ENCODE results near the gene UBN2.
"Not testable (repeated sequence)": the region's sequence is repeated elsewhere in the genome, so short reads cannot be mapped to it uniquely, and the experiment has no call there.

The UBN2 gene

GRCh38 chr7:139230774-139231512 is at the start of gene UBN2:
Gene UBN2, plus strand, starts transcription at chr7:139231237. Its CDS starts 248 bp downstream, at chr7:139231485.
- DNase-seq (ENCODE audit: low spot score): peak; percentile 100

DNA sequence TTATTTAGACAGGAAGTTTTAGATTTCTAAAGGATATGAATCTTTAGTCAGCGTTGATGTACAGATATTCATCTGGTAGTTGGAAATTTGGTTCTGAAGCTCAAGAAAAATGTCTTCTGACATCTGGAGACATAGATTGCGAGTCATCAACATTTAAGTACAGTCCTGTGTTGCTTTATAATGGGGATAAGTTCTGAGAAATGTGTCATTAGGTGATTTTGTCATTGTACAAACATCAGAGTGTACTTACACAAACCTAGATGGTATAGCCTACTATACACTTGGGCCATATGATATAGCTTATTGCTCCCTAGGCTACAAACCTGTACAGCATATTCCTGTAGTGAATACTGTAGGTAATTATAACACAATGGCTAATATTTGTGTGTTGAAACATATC is 49.6 kb upstream of the UBN2 start:
- DNase-seq (ENCODE audit: low spot score): no peak

DNA sequence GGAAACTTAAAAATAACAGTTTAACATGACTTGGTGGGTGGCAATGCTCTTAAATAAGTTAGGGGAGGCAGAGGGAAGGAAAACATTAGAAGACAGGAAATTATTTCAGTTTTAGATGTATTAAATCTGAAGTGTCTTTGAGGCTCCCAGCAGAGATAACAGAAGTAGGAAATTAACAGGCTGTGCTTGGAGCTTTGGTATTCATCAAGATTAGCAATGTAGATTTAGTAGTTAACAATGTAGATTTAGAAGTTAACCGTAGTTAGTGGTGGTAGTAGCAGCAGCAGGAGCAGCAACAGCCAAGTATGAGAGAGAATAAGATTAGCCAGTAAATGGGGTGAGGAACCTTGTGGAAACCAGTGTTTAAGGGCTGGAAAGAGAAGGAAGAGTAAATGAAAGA is 48.7 kb upstream of the UBN2 start:
- DNase-seq (ENCODE audit: low spot score): no peak

- no peak for DNase-seq (ENCODE audit: low spot score)
These were observed 47.8 kb upstream of the UBN2 start for GRCh38 chr7:139183251-139183650.

DNA sequence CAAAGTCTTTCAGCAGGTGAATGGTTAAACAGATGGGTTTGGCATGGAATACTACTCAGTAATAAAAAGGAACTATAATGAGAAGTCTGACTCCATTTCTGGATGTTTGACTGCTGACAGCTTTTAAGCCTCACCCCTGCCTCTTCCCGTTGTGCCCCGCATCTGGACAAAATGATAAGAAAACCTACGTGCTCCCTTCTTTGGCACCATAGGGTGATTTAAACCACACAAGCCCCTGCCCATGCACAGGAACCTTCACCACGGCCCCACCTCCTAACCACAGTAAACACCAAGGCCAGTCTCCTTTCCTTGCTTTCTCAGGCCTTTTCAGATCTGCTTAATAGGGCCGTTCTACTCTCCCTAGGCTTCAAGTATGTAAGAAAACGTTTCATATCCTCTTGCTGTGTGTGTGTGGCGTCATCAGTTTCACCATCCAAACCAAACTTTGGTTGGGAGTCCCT is 47.1 kb upstream of the UBN2 start:
- DNase-seq (ENCODE audit: low spot score): no peak

DNA sequence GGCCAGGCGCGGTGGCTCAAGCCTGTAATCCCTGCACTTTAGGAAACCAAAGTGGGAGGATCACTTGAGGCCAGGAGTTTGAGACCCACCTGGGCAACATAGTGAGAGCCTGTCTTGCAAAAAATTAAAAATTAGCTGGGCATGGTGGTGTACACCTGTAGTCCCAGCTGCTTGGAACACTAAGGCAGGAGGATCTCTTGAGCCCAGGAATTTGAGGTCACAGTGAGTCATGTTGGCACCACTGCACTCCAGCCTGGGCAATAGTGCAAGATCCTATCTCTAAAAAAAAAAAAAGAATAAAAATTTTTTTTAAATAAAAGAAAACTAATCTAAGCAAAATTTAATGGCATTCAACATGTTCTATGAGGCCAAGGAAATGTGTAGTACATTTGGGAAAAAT is 44.9 kb upstream of the UBN2 start:
- DNase-seq (ENCODE audit: low spot score): no peak

DNA sequence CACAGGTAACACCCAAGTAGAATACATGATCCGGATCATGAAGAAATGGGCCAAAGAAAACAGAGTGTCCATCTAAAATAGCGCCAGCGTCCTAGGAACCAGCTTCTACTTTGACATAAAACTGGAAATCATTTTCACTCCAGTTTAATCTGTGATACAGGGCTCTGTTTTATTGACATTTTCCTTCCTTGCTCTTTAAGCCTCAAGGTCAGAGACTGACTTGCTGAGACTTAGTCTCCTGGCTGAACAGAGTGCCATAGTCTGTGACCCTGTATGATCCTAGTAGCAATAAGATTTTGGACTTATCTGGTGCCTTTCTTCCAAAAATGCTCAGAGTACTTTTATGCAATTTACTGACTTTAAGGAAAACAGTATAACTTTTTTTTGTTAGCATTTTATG is 41.7 kb upstream of the UBN2 start:
- DNase-seq (ENCODE audit: low spot score): no peak

- DNase-seq (ENCODE audit: low spot score): no peak
These were observed 38.9 kb upstream of the UBN2 start for GRCh38 chr7:139192014-139192706.

DNA sequence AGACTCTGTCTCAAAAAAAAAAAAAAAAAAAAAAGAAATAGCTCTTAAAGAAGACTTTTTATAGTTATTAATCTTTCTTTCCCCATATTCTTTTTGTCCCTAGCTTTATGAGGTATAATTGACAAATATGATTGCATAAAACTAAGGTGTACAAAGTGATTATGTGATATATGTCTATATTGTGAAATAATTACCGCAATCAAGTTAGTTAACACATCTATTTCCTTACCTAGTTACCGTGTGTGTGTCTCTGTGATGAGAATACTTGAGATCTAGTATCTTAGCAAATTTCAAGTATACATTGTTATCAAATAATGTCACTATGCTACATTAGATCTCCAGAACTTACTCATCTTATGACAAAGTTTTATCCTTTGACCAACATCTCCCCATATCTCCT is 30.7 kb upstream of the UBN2 start:
- no peak for DNase-seq (ENCODE audit: low spot score)

DNA sequence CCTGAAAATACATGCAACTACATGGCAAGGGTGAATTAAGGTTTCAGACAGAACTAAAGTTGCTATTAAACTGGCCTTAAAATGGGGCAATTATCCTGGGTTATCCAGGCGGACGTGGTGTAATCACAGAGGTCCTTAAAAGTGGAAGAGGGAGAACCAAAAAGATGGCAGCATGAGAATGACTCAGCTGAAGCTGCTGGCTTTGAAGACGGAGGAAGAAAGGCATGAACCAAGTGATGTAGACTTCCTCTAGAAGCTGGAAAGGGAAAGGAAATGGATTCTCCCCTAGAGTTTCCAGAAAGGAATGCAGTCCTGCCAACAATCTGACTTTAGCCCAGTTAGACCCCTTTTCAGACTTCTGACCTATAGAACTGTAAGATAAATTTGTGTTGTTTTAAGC is 27.0 kb upstream of the UBN2 start:
- no peak for DNase-seq (ENCODE audit: low spot score)

DNA sequence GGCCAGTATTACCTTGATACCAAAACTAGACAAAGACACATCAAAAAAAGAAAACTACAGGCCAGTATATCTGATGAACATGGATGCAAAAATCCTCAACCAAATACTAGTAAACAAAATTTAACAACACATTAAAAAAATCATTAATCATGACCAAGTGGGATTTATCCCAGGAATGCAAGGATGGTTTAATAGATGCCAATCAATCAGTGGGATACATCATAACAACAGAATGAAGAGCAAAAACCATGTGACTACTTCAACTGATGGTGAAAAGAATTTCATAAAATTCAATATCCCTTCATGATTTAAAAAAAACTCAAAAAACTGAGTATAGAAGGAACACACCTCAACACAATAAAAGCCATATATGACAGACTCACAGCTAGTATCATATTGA is 25.2 kb upstream of the UBN2 start:
- no peak for DNase-seq (ENCODE audit: low spot score)

DNA sequence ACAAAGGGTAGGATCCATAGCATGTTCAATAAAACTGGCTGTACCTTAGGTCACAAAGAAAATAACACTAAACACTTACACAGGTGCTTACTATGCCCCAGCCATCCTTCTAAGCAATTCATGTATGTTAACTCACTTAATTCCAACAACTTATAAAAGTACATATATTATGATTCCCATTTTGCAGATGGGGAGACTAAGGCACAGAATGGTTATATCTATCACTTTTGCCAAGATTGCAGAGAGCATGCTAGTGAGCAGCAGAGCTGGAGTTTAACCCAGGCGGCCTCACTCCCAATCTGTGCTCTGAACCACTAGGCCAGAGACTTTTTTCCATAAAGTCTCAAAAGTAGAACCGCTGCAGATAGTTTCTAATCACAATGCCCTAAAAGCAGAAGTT is 18.9 kb upstream of the UBN2 start:
- DNase-seq (ENCODE audit: low spot score): no peak

DNA sequence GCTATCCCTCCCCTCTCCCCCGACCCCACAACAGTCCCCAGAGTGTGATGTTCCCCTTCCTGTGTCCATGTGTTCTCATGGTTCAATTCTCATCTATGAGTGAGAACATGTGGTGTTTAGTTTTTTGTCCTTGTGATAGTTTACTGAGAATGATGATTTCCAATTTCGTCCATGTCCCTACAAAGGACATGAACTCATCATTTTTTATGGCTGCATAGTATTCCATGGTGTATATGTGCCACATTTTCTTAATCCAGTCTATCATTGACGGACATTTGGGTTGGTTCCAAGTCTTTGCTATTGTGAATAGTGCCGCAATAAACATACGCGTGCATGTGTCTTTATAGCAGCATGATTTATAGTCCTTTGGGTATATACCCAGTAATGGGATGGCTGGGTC is 17.5 kb upstream of the UBN2 start:
- not testable (repeated sequence) for DNase-seq (ENCODE audit: low spot score)

DNA sequence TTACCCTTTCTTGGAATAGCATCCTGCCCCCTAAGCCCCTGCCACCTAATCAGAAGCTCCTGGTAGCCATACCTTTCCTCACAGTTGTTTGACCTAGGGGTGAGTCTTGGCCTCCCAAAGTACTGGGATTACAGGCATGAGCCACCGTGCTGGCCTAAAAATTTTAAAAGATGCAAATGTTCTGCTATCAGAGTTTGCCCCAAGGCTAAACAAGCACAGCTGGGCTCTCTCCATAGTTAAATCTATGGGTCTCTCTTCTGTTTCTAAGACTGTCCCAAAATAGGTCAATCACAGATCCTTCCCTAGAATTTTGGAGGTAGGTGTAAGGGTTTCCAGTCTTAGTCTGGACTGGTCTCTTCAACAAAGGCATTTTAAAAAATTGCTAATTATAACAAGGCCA is 12.9 kb upstream of the UBN2 start:
- no peak for DNase-seq (ENCODE audit: low spot score)

DNA sequence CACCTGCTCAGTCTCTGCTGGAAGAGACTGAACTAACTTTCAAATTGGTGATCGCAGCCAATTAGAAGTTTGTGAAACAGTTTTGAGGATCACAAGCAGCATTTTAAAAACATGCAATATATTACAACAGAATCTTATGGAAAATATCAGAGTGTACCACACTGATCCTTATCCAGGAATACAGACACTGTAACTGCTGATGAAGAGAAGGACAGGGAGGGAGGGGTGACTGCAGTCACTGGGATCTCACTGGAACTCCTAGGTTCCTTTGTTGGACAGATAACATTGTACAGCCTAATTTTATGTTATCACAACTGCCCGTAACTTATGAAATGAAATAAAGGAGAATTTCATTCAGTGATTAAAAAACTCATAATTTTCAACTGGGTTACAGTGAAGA is 6.8 kb upstream of the UBN2 start:
- no peak for DNase-seq (ENCODE audit: low spot score)

DNA sequence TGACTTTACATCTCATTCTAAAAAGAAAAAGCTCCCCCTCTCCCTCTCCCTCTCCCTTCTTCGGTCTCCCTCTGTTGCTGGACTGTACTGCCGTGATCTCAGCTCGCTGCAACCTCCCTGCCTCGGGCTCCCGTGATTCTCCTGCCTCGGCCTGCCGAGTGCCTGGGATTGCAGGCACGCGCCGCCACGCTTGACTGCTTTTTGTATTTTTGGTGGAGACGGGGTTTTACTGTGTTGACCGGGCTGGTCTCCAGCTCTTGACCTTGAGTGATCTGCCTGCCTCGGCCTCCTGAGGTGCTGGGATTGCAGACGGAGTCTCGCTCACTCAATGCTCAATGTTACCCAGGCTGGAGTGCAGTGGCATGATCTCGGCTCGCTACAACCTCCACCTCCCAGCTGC is 6.2 kb upstream of the UBN2 start:
- not testable (repeated sequence) for DNase-seq (ENCODE audit: low spot score)

DNA sequence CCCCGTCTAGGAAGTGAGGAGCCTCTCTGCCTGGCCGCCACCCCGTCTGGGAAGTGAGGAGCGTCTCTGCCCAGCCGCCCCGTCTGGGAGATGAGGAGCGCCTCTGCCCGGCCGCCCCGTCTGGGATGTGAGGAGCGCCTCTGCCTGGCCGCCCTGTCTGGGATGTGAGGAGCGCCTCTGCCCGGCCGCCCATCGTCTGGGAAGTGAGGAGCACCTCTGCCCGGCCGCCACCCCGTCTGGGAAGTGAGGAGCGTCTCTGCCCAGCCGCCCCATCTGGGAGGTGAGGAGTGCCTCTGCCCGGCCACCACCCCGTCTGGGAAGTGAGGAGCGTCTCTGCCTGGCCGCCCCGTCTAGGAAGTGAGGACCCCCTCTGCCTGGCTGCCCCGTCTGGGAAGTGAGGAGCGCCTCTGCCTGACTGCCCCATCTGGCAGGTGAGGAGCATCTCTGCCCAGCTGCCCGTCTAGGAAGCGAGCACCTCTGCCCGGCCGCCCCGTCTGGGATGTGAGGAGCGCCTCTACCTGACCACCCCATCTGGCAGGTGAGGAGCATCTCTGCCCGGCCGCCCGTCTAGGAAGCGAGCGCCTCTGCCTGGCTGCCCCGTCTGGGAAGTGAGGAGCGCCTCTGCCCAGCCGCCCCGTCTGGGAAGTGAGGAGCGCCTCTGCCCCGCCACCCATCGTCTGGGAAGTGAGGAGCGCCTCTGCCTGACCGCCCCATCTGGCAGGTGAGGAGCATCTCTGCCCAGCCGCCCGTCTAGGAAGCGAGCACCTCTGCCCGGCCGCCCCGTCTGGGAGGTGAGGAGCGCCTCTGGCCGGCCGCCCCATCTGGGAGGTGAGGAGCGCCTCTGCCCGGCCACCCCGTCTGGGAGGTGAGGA is 5.5 kb upstream of the UBN2 start:
- not testable (repeated sequence) for DNase-seq (ENCODE audit: low spot score)

- not testable (repeated sequence) for DNase-seq (ENCODE audit: low spot score)
These were observed 4.9 kb upstream of the UBN2 start for GRCh38 chr7:139226158-139226515.

GRCh38 chr7:139226988-139227488 is 4.0 kb upstream of the UBN2 start:
- DNase-seq (ENCODE audit: low spot score): not testable (repeated sequence)

DNA sequence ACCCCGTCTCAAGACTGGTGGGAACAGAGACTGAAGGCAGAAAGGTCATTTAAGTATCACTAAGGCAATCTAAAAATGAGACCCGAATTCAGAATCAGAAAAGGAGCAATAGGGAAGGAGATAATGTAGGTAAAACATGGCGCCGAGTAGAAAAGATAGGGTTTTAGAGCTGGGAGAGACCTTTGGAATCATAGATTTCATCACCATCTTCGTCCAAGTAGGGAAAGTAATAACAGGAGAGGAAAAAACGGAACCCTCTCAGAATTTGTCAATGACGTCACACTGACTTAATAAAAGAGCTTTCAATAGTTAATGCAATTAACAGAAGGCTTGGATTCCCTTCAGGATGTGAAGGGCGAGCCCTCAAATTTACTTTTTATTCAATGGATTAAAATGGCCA is 1.0 kb upstream of the UBN2 start:
- no peak for DNase-seq (ENCODE audit: low spot score)

DNA sequence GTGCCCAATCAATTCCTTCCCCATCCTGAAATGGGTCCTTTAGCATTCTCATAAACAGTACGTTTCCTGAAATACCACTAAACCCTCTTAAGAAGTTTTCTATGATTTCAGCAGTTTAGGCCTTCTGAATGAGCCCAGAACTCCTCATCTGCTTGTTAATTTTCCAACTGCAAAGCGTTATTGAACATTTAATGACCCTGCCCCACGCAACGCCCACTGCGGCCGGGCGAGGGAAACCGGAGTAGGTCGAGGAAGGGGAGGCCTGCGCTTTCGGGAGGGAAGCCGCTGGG is 608 bp upstream of the UBN2 start:
- DNase-seq (ENCODE audit: low spot score): peak; percentile 24

GRCh38 chr7:139231513-139232376 is 708 bp downstream of the UBN2 start:
- peak; percentile 25 for DNase-seq (ENCODE audit: low spot score)
